ENCODE results near the gene EEF2K.
"Not testable (repeated sequence)": the region's sequence is repeated elsewhere in the genome, so short reads cannot be mapped to it uniquely, and the experiment has no call there.

The EEF2K gene

GRCh38 chr16:22213801-22214200 lies 7.7 kb downstream of the EEF2K start:
- DNase-seq = no peak

GRCh38 chr16:22214402-22214801 lies 8.3 kb downstream of the EEF2K start:
- no peak for DNase-seq

GRCh38 chr16:22214889-22215288 lies 8.8 kb downstream of the EEF2K start:
- DNase-seq = no peak

GRCh38 chr16:22216191-22216831 lies 10.2 kb downstream of the EEF2K start:
- no peak for DNase-seq

GRCh38 chr16:22216832-22217225 lies 10.8 kb downstream of the EEF2K start:
- DNase-seq = not testable (repeated sequence)

- DNase-seq = no peak
These were observed 12.0 kb downstream of the EEF2K start for GRCh38 chr16:22217890-22218730.

GRCh38 chr16:22219389-22220068 lies 13.5 kb downstream of the EEF2K start:
- no peak for DNase-seq

- DNase-seq = no peak
These were observed 14.0 kb downstream of the EEF2K start for GRCh38 chr16:22220069-22220440.

- no peak for DNase-seq
These were observed 14.6 kb downstream of the EEF2K start for GRCh38 chr16:22220714-22221113.

- no peak for DNase-seq
These were observed 15.9 kb downstream of the EEF2K start for GRCh38 chr16:22222006-22222405.

- DNase-seq = no peak
These were observed 16.9 kb downstream of the EEF2K start for GRCh38 chr16:22222998-22223397.

- DNase-seq = no peak
These were observed 19.0 kb downstream of the EEF2K start for GRCh38 chr16:22225060-22225459.

GRCh38 chr16:22229889-22230288 lies 23.8 kb downstream of the EEF2K start:
- DNase-seq = no peak

GRCh38 chr16:22232277-22233036 lies 26.4 kb downstream of the EEF2K start:
- DNase-seq = peak; percentile 24

- DNase-seq = no peak
These were observed 26.9 kb downstream of the EEF2K start for GRCh38 chr16:22233037-22233372.

GRCh38 chr16:22235839-22236745 lies 30.0 kb downstream of the EEF2K start:
- no peak for DNase-seq

GRCh38 chr16:22239131-22239805 lies 33.2 kb downstream of the EEF2K start:
- DNase-seq = no peak

- DNase-seq = no peak
These were observed 34.1 kb downstream of the EEF2K start for GRCh38 chr16:22240023-22240710.

- DNase-seq = no peak
These were observed 44.4 kb downstream of the EEF2K start for GRCh38 chr16:22250522-22250921.

- DNase-seq = no peak
These were observed 46.2 kb downstream of the EEF2K start for GRCh38 chr16:22252317-22252716.

- no peak for DNase-seq
These were observed 47.2 kb downstream of the EEF2K start for GRCh38 chr16:22253272-22253671.
